SK-N-SH treated with all-trans-retinoic acid at 6 μM for 48 hours (cell line): ENCODE measurements around the gene CLCN3.

Source experiments
- ATAC-seq: fragments of 200-7000 bp; cut with Tn5 transposase; 3 replicates; pipeline ENCODE4 v1.9.1; 2020; ENCODE audit warnings: mild to moderate bottlenecking, moderate library complexity
- ARNTL ChIP-seq: fragments of 450-650 bp; formaldehyde crosslinking; IDR thresholded peaks from 2 replicates; pipeline ENCODE4 v1.5.0; 2020; ENCODE audit warnings: low read depth, mild to moderate bottlenecking, moderate library complexity, borderline replicate concordance
- BACH2 ChIP-seq: fragments of 250-450 bp; sonication (Bioruptor Pico); IDR thresholded peaks from 2 replicates; pipeline ENCODE4 v1.9.0; 2021; ENCODE audit warnings: mild to moderate bottlenecking, borderline replicate concordance
- CSDC2 ChIP-seq: fragments of 250-450 bp; sonication (Bioruptor Pico); IDR thresholded peaks from 2 replicates; pipeline ENCODE4 v1.5.0; 2020; ENCODE audit warnings: mild to moderate bottlenecking, moderate library complexity
- ESRRG ChIP-seq: fragments of 250-450 bp; sonication (Bioruptor Pico); IDR thresholded peaks from 2 replicates; pipeline ENCODE4 v1.6.1; 2021; ENCODE audit warnings: mild to moderate bottlenecking
- GLIS3 ChIP-seq: fragments of 250-450 bp; sonication (Bioruptor Pico); IDR thresholded peaks from 2 replicates; pipeline ENCODE4 v1.5.0; 2020; ENCODE audit warnings: mild to moderate bottlenecking, moderate library complexity
- ISL1 ChIP-seq: fragments of 250-450 bp; sonication (Bioruptor Pico); IDR thresholded peaks from 2 replicates; pipeline ENCODE4 v2.1.2; 2022; ENCODE audit warnings: mild to moderate bottlenecking, moderate library complexity
- OSR1 ChIP-seq: fragments of 250-450 bp; sonication (Bioruptor Pico); IDR thresholded peaks from 2 replicates; pipeline ENCODE4 v1.8.0; 2022; ENCODE audit warnings: moderate library complexity, mild to moderate bottlenecking, inconsistent platforms
- RARB ChIP-seq: fragments of 250-450 bp; sonication (Bioruptor Pico); IDR thresholded peaks from 2 replicates; pipeline ENCODE4 v1.8.0; 2021; ENCODE audit warnings: mild to moderate bottlenecking, moderate library complexity
- SNAI2 ChIP-seq: fragments of 250-450 bp; sonication (Bioruptor Pico); IDR thresholded peaks from 2 replicates; pipeline ENCODE4 v1.5.0; 2020; ENCODE audit warnings: mild to moderate bottlenecking, moderate library complexity
- TCF4 ChIP-seq: fragments of 250-450 bp; sonication (Bioruptor Pico); IDR thresholded peaks from 2 replicates; pipeline ENCODE4 v1.8.0; 2021; ENCODE audit warnings: mild to moderate bottlenecking, moderate library complexity, borderline replicate concordance
- TOX ChIP-seq: fragments of 250-450 bp; sonication (Bioruptor Pico); IDR thresholded peaks from 2 replicates; pipeline ENCODE4 v1.8.0; 2021; ENCODE audit warnings: mild to moderate bottlenecking, moderate library complexity, borderline replicate concordance
- ZC3H10 ChIP-seq: fragments of 250-450 bp; sonication (Bioruptor Pico); IDR thresholded peaks from 2 replicates; pipeline ENCODE4 v1.5.1; 2021; ENCODE audit warnings: mild to moderate bottlenecking, moderate library complexity
- ZFP3 ChIP-seq: fragments of 250-450 bp; sonication (Bioruptor Pico); IDR thresholded peaks from 2 replicates; pipeline ENCODE4 v1.5.0; 2020; ENCODE audit warnings: mild to moderate bottlenecking, moderate library complexity
- ZFP30 ChIP-seq: fragments of 450-650 bp; formaldehyde crosslinking; IDR thresholded peaks from 2 replicates; pipeline ENCODE4 v1.5.0; 2022; ENCODE audit warnings: mild to moderate bottlenecking, moderate library complexity
- ZNF70 ChIP-seq: fragments of 450-650 bp; formaldehyde crosslinking; IDR thresholded peaks from 2 replicates; pipeline ENCODE4 v1.5.0; 2020; ENCODE audit warnings: mild to moderate bottlenecking, moderate library complexity
- ZNF8 ChIP-seq: fragments of 450-650 bp; formaldehyde crosslinking; IDR thresholded peaks from 2 replicates; pipeline ENCODE4 v1.5.0; 2020; ENCODE audit warnings: mild to moderate bottlenecking, moderate library complexity
- TF ChIP-seq, protein P1 (sequence below): fragments of 250-450 bp; sonication (Bioruptor Pico); IDR thresholded peaks from 2 replicates; pipeline ENCODE4 v1.5.0; 2020; ENCODE audit warnings: mild to moderate bottlenecking, moderate library complexity
- TF ChIP-seq, protein P2 (sequence below): fragments of 250-450 bp; sonication (Bioruptor Pico); IDR thresholded peaks from 2 replicates; pipeline ENCODE4 v1.5.1; 2020; ENCODE audit warnings: low read depth, mild to moderate bottlenecking, moderate library complexity
- TF ChIP-seq, protein P3 (sequence below): fragments of 250-450 bp; sonication (Bioruptor Pico); IDR thresholded peaks from 2 replicates; pipeline ENCODE4 v1.8.0; 2021; ENCODE audit warnings: low read depth, mild to moderate bottlenecking, moderate library complexity, borderline replicate concordance
- TF ChIP-seq, protein P4 (sequence below): fragments of 250-450 bp; sonication (Bioruptor Pico); IDR thresholded peaks from 2 replicates; pipeline ENCODE4 v1.5.1; 2021; ENCODE audit warnings: mild to moderate bottlenecking, moderate library complexity
- TF ChIP-seq, protein P5 (sequence below): fragments of 250-450 bp; sonication (Bioruptor Pico); IDR thresholded peaks from 2 replicates; pipeline ENCODE4 v1.8.0; 2020; ENCODE audit warnings: mild to moderate bottlenecking, moderate library complexity, borderline replicate concordance

Gene CLCN3

DNA sequence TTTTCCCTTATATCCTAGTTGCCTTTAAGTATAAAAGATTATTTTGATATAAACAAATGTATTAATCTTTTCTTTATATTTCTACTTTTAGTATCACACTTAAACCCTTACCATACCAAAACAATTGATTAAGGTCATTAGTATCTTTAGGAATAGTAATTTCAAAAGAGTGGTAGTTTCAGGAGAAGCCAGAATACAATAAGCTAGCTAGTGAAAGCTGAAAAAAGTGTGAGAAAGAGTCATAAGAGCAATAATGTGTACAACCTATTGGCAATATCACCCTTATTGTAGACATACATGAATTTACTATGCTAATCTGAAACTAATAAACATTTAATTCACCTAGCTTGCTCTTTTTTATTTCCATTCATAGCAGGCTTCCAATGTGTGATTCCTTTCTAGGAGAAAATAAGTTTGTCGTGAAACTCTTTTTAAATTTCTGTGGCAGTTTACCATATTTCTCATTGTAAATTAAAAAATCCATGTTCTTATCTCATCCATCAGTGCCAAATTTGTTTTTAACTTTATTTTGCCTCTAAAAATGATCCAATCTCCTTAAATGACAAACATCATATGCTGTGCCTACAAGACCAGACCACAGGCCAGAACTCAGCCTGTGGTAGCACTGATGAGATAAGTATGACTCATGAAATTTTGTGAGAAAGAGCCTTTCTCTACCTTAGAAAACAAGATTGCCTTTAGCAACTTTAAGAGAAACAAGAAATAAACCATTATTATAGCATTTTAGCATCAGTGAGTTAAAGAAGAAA, 16.1 kb upstream of the CLCN3 start:
- peak; percentile 94 for ATAC-seq
- TF ChIP-seq TCF4 (CRISPR knock-in tag) (peak; percentile 87; the same call in 1 of the 2 replicates), ZFP30 (CRISPR knock-in tag) (no peak), ESRRG (CRISPR knock-in tag) (no peak), ZC3H10 (peak; percentile 29; the same call in 1 of the 2 replicates), BACH2 (CRISPR knock-in tag) (no peak; the same call in 1 of the 2 replicates), ISL1 (no peak)
- TF ChIP-seq, protein P1, sequence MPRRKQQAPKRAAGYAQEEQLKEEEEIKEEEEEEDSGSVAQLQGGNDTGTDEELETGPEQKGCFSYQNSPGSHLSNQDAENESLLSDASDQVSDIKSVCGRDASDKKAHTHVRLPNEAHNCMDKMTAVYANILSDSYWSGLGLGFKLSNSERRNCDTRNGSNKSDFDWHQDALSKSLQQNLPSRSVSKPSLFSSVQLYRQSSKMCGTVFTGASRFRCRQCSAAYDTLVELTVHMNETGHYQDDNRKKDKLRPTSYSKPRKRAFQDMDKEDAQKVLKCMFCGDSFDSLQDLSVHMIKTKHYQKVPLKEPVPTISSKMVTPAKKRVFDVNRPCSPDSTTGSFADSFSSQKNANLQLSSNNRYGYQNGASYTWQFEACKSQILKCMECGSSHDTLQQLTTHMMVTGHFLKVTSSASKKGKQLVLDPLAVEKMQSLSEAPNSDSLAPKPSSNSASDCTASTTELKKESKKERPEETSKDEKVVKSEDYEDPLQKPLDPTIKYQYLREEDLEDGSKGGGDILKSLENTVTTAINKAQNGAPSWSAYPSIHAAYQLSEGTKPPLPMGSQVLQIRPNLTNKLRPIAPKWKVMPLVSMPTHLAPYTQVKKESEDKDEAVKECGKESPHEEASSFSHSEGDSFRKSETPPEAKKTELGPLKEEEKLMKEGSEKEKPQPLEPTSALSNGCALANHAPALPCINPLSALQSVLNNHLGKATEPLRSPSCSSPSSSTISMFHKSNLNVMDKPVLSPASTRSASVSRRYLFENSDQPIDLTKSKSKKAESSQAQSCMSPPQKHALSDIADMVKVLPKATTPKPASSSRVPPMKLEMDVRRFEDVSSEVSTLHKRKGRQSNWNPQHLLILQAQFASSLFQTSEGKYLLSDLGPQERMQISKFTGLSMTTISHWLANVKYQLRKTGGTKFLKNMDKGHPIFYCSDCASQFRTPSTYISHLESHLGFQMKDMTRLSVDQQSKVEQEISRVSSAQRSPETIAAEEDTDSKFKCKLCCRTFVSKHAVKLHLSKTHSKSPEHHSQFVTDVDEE (CRISPR knock-in tag): peak; percentile 74; the same call in 1 of the 2 replicates
- TF ChIP-seq, protein P2, sequence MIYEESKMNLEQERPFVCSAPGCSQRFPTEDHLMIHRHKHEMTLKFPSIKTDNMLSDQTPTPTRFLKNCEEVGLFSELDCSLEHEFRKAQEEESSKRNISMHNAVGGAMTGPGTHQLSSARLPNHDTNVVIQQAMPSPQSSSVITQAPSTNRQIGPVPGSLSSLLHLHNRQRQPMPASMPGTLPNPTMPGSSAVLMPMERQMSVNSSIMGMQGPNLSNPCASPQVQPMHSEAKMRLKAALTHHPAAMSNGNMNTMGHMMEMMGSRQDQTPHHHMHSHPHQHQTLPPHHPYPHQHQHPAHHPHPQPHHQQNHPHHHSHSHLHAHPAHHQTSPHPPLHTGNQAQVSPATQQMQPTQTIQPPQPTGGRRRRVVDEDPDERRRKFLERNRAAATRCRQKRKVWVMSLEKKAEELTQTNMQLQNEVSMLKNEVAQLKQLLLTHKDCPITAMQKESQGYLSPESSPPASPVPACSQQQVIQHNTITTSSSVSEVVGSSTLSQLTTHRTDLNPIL (CRISPR knock-in tag): peak; percentile 52; the same call in 1 of the 2 replicates
- TF ChIP-seq, protein P3, sequence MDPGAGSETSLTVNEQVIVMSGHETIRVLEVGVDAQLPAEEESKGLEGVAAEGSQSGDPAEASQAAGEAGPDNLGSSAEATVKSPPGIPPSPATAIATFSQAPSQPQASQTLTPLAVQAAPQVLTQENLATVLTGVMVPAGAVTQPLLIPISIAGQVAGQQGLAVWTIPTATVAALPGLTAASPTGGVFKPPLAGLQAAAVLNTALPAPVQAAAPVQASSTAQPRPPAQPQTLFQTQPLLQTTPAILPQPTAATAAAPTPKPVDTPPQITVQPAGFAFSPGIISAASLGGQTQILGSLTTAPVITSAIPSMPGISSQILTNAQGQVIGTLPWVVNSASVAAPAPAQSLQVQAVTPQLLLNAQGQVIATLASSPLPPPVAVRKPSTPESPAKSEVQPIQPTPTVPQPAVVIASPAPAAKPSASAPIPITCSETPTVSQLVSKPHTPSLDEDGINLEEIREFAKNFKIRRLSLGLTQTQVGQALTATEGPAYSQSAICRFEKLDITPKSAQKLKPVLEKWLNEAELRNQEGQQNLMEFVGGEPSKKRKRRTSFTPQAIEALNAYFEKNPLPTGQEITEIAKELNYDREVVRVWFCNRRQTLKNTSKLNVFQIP (CRISPR knock-in tag): no peak
- TF ChIP-seq, all 23 proteins: peak for 4

DNA sequence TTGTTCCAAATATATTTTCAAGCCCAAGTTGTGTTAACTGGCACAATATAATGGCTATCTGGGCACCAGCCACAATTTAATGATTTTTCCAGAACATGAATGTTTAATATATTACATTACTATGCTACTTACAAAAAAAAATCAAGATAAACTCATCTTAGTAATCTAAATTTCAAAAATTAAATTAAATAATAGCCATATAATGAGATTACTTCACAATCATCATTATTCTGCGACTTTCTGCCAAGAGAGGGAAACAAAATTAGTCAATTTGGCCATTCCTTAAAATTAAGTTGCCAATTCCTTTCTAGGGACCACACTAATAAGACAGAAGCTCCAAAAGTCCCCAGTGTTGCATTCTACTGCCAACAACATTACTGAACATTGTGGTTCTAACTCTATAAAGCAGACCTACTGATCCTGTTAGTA, 15.5 kb upstream of the CLCN3 start:
- peak; percentile 64 for ATAC-seq
- TF ChIP-seq, protein P3 (CRISPR knock-in tag): no peak; the same call in 1 of the 2 replicates
- TF ChIP-seq, protein P4, sequence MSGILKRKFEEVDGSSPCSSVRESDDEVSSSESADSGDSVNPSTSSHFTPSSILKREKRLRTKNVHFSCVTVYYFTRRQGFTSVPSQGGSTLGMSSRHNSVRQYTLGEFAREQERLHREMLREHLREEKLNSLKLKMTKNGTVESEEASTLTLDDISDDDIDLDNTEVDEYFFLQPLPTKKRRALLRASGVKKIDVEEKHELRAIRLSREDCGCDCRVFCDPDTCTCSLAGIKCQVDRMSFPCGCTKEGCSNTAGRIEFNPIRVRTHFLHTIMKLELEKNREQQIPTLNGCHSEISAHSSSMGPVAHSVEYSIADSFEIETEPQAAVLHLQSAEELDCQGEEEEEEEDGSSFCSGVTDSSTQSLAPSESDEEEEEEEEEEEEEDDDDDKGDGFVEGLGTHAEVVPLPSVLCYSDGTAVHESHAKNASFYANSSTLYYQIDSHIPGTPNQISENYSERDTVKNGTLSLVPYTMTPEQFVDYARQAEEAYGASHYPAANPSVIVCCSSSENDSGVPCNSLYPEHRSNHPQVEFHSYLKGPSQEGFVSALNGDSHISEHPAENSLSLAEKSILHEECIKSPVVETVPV (CRISPR knock-in tag): peak; percentile 88
- TF ChIP-seq, protein P2 (CRISPR knock-in tag): 0 out of 2 replicates have a peak, but pooled peaks have one; percentile 22
- TF ChIP-seq BACH2 (CRISPR knock-in tag): no peak; the same call in 1 of the 2 replicates
- TF ChIP-seq SNAI2 (CRISPR knock-in tag): peak; percentile 50; the same call in 1 of the 2 replicates
- TF ChIP-seq RARB (CRISPR knock-in tag): no peak
- TF ChIP-seq ZFP3: no peak
- no peak for TF ChIP-seq TOX
- TF ChIP-seq ESRRG (CRISPR knock-in tag): peak; percentile 74; the same call in 1 of the 2 replicates
- TF ChIP-seq CSDC2 (CRISPR knock-in tag): no peak
- TF ChIP-seq ZFP30 (CRISPR knock-in tag): no peak
- TF ChIP-seq TCF4 (CRISPR knock-in tag): peak; percentile 88; the same call in 1 of the 2 replicates
- TF ChIP-seq OSR1 (CRISPR knock-in tag): no peak
- TF ChIP-seq, protein P1 (CRISPR knock-in tag): peak; percentile 90
- peak; percentile 98 for TF ChIP-seq ISL1
- no peak for TF ChIP-seq ARNTL (CRISPR knock-in tag)
- peak; percentile 88; the same call in 1 of the 2 replicates for TF ChIP-seq ZC3H10
- TF ChIP-seq, protein P5, sequence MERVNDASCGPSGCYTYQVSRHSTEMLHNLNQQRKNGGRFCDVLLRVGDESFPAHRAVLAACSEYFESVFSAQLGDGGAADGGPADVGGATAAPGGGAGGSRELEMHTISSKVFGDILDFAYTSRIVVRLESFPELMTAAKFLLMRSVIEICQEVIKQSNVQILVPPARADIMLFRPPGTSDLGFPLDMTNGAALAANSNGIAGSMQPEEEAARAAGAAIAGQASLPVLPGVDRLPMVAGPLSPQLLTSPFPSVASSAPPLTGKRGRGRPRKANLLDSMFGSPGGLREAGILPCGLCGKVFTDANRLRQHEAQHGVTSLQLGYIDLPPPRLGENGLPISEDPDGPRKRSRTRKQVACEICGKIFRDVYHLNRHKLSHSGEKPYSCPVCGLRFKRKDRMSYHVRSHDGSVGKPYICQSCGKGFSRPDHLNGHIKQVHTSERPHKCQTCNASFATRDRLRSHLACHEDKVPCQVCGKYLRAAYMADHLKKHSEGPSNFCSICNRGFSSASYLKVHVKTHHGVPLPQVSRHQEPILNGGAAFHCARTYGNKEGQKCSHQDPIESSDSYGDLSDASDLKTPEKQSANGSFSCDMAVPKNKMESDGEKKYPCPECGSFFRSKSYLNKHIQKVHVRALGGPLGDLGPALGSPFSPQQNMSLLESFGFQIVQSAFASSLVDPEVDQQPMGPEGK (CRISPR knock-in tag): peak; percentile 74
- TF ChIP-seq GLIS3 (CRISPR knock-in tag): no peak; the same call in 1 of the 2 replicates
- 0 out of 2 replicates have a peak, but pooled peaks have one; percentile 32 for TF ChIP-seq ZNF70 (CRISPR knock-in tag)
- peak; percentile 50; the same call in 1 of the 2 replicates for TF ChIP-seq ZNF8
